KMS-11 (cell line): ENCODE data around the gene GRIA2.

Experiments used
- H2AFZ ChIP-seq: fragments of 200-600 bp; sonication (generic); 2 replicates; pipeline ENCODE4 v1.6.1; 2016; ENCODE audit warnings: antibody characterized with exemption, mixed run types, low read depth
- H3K27ac ChIP-seq: fragments of 200-600 bp; sonication (generic); 2 replicates; pipeline ENCODE4 v1.6.1; 2016; ENCODE audit warnings: mild to moderate bottlenecking, mixed run types
- H3K27me3 ChIP-seq: fragments of 200-600 bp; sonication (generic); 2 replicates; pipeline ENCODE4 v1.6.1; 2017; ENCODE audit warnings: mild to moderate bottlenecking, low read depth, mixed run types, moderate library complexity; ENCODE audit not compliant: insufficient read depth
- H3K36me3 ChIP-seq: fragments of 200-600 bp; sonication (generic); 2 replicates; pipeline ENCODE4 v1.6.1; 2017; ENCODE audit warnings: mild to moderate bottlenecking, mixed run types; ENCODE audit not compliant: insufficient read depth
- H3K4me1 ChIP-seq: fragments of 200-600 bp; sonication (generic); 2 replicates; pipeline ENCODE4 v1.6.1; 2016; ENCODE audit warnings: mild to moderate bottlenecking, low read depth, mixed run types; ENCODE audit not compliant: poor library complexity, severe bottlenecking
- H3K4me2 ChIP-seq: fragments of 200-600 bp; sonication (generic); 2 replicates; pipeline ENCODE4 v1.7.0; 2016; ENCODE audit warnings: mild to moderate bottlenecking, mixed run types
- H3K4me3 ChIP-seq: fragments of 200-600 bp; sonication (generic); IDR thresholded peaks from 2 replicates; pipeline ENCODE4 v1.6.1; 2017; ENCODE audit warnings: low read depth, low read length, mixed read lengths; ENCODE audit not compliant: insufficient read depth
- H3K79me2 ChIP-seq: fragments of 200-600 bp; sonication (generic); 2 replicates; pipeline ENCODE4 v1.6.1; 2016; ENCODE audit warnings: low read depth, mixed run types; ENCODE audit not compliant: insufficient read depth
- H3K9ac ChIP-seq: fragments of 200-600 bp; sonication (generic); 2 replicates; pipeline ENCODE4 v1.6.1; 2016; ENCODE audit warnings: mild to moderate bottlenecking, mixed run types
- H4K20me1 ChIP-seq: fragments of 200-600 bp; sonication (generic); 2 replicates; pipeline ENCODE4 v1.6.1; 2016; ENCODE audit warnings: mild to moderate bottlenecking, mixed run types; ENCODE audit not compliant: insufficient read depth
- CTCF ChIP-seq: fragments of 200-600 bp; sonication (generic); conservative IDR thresholded peaks from 2 replicates; pipeline ENCODE4 v1.6.1; 2017; ENCODE audit warnings: low read depth, mild to moderate bottlenecking, antibody characterized with exemption, low read length, moderate library complexity, mixed read lengths

Gene GRIA2

GRCh38 chr4:157315968-157316367, 95.4 kb downstream of the GRIA2 start:
- Histone ChIP-seq H3K9ac (no peak overlapping the region), H2AFZ (no peak overlapping the region), H3K27ac (no peak overlapping the region), H3K4me2 (no peak overlapping the region), H3K27me3 (no peaks in the 10 kb centered on the region), H3K4me3 (no peak overlapping the region), H3K36me3 (no peaks in the 10 kb centered on the region), H3K79me2 (no peaks in the 10 kb centered on the region), H4K20me1 (no peaks in the 10 kb centered on the region), H3K4me1 (no peaks in the 10 kb centered on the region)
- TF ChIP-seq CTCF, result no peak

- TF ChIP-seq CTCF, result no peak
- no peak overlapping the region for H3K9ac ChIP-seq
- no peaks in the 10 kb centered on the region for H3K27me3 ChIP-seq
- H2AFZ ChIP-seq, result no peak overlapping the region
- no peak overlapping the region for H3K4me3 ChIP-seq
- no peak overlapping the region for H3K4me2 ChIP-seq
- H3K4me1 ChIP-seq, result no peaks in the 10 kb centered on the region
- H3K27ac ChIP-seq, result no peak overlapping the region
- no peaks in the 10 kb centered on the region for H3K36me3 ChIP-seq
- no peaks in the 10 kb centered on the region for H3K79me2 ChIP-seq
- no peaks in the 10 kb centered on the region for H4K20me1 ChIP-seq
Measured at GRCh38 chr4:157320092-157320491, 99.6 kb downstream of the GRIA2 start.

GRCh38 chr4:157327666-157328065, 107.1 kb downstream of the GRIA2 start:
- H2AFZ ChIP-seq, result no peak overlapping the region
- no peak for TF ChIP-seq CTCF

GRCh38 chr4:157357887-157358286, 137.4 kb downstream of the GRIA2 start:
- Histone ChIP-seq H3K4me3 (no peak overlapping the region), H3K79me2 (no peaks in the 10 kb centered on the region), H3K9ac (no peak overlapping the region), H2AFZ (no peak overlapping the region), H3K4me2 (no peak overlapping the region), H3K36me3 (no peaks in the 10 kb centered on the region), H3K27me3 (no peaks in the 10 kb centered on the region), H3K4me1 (no peaks in the 10 kb centered on the region), H3K27ac (no peak overlapping the region), H4K20me1 (no peaks in the 10 kb centered on the region)
- no peak for TF ChIP-seq CTCF

More at GRCh38 chr4:157327666-157328065, 107.1 kb downstream of the GRIA2 start:
- H3K27ac ChIP-seq, result no peak overlapping the region
- H3K4me1 ChIP-seq, result no peaks in the 10 kb centered on the region
- no peak overlapping the region for H3K4me2 ChIP-seq
- H4K20me1 ChIP-seq, result no peaks in the 10 kb centered on the region
- no peak overlapping the region for H3K9ac ChIP-seq
- H3K27me3 ChIP-seq, result no peaks in the 10 kb centered on the region
- H3K36me3 ChIP-seq, result no peaks in the 10 kb centered on the region
- H3K79me2 ChIP-seq, result no peaks in the 10 kb centered on the region
- no peak overlapping the region for H3K4me3 ChIP-seq
